NCI-H748 treated with DMSO at 0.1 percent for 48 hours (cell line): ENCODE measurements around the gene MOXD1.

Source experiments
- DNase-seq: peaks from one replicate; lab custom pipeline; 2025; lab: John Stamatoyannopoulos, UW

Gene MOXD1

GRCh38 chr6:132400883-132401617, at the start of gene MOXD1:
TSS of gene MOXD1 (minus strand) at chr6:132401475. CDS start at chr6:132401426, 49 bp downstream.
- no peak for DNase-seq

DNA sequence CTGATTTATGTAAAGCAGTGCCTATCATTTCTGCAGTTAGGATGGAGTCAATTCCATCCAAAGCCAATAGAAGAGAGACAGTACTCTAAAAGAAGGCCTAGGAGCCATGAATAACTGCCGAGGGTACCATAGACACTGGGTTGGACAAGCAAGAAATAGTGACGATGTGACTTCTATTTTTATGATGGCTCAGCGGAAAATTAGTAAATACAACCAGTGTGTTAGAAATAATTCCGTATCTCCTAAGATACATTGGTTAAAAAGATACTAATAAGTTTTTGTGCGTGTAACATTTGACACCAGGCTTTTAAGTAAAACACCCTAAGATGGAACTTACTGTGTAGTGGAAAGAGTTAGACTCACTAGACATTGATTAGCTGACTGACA, 45.6 kb upstream of the MOXD1 start:
- no peak for DNase-seq

DNA sequence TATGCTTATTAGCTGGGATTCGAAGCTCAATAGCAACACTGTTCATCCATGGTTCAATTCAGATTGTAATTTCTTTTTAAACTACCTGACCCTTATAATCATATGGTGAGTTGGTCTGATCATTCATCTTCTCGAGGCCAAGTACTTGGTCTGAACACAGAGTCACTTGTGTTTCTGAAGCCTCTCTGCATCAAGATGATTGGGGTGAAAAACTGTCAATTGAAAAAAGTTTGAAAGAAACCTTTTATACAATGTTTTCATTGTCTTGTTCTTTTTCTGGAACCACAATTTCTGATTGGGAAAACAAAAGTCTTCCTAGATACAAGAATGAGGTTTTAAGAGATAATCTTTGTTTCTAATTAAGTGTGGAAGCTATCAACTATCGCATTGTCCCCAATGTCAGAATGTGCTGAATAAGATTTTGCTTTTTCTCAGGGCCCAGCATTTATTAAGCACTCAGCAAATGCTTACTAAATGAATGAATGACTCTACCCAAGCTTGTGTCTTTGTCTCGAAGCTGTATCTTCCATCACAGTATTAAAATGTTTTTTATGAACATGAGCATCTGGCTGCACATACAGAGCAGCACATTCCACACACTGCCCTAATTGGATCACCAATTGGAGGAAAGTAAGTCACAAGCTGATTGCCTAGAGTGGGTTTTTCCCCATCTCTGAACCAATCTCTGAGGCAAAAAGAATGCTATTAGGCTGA, 45.0 kb upstream of the MOXD1 start:
- DNase-seq: no peak

DNA sequence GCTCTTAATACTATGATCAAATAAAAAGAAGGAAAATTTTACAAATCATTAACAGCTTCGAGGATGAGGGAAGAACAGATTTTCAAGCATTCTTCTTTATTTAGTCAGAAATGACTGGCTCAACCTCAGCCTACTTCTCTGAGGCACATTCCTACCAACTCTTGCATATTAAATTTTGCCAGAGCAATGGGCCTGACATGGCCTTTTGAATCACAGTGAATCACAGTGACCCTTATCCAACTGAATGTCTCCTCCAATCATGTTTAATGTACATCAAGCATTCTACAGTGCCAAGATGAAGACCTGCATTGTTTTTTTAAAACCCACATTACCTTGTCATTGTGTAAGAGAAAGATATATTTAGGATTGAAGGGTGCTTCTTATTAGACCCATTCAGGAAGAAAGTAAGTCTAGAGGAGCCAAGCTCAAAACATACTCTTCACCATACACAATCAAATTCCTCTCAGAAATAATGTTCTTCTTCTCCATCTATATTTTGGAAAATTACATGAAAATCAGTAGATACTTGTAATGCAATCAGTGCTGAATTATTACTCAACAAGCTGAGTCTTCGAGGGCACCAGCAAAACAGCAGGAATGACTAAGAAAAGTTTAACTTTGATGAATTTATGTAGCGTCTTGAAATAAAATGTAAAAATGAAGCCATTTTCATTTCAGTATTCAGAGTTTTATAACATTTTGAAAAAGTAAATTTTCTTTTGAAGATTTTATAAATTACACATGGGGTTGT, 44.1 kb upstream of the MOXD1 start:
- DNase-seq: no peak

DNA sequence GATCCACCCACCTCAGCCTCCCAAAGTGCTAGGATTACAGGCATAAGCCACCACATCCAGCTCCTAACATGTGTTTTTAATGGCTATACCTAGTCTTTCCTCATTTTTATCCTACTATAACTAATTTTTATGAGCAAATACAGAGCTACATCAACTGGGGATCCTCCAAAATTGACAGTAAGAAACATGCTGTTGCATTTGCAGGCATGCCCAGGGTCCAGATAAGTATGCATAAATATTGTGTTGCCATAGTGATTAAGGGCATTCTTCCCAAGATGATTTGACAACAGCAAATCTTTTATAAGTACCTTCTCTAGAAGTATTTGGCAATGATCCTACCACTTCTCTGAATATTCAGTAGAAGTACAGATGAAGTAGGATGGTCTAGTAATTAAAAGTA, 41.9 kb upstream of the MOXD1 start:
- DNase-seq: no peak

DNA sequence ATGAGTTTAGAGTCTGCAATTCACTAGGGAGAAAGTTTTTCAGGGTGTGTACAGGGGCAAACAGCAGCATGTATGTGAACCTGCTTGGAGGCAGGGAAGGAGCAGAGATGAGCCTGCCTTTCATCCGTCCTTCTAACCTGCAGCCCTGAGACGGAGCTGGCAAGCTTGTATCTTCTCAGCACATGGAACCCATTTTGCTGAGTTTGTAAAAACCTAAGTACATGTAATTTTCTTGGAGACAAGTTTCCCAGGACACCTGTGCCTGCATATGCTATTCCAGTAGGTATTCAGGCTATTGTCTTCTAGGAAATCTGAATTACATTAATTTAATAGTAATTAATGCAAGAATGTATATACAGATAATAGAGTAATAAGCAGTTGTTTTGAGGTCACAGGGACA, 28.8 kb upstream of the MOXD1 start:
- no peak for DNase-seq

DNA sequence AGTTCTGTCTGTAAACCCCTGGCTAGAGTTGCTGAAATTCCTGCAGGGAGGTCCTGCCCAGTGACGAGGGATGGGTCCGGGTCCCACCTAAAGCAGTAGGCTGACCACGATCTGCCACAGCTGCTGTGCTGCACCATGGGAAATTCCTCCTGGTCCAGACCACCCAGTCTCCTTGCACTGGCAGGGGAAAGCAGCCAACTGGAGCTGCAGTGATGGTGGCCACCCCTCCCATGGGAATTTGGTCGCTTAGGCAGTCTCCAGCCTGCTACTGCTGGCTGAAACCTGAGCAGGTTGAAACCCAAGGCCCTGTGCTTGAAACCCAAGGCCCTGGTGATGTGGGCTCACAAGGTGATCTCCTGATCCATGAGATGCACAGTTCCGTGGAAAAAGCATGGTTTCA, 23.9 kb upstream of the MOXD1 start:
- no peak for DNase-seq

DNA sequence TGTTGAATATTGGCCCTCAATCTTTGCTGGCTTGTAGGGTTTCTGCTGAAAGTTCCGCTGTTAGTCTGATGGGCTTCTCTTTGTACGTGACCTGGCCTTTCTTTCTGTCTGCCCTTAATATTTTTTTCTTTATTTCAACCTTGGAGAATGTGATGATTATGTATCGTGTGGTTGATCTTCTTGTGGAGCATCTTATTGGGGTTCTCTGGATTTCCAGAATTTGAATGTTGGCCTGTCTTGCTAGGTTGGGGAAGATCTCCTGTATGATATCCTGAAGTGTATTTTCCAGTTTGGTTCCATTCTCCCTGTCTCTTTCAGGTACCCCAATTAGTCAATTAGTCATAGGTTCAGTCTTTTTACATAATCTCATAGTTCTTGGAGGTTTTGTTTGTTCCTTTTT, 22.6 kb upstream of the MOXD1 start:
- DNase-seq: no peak

DNA sequence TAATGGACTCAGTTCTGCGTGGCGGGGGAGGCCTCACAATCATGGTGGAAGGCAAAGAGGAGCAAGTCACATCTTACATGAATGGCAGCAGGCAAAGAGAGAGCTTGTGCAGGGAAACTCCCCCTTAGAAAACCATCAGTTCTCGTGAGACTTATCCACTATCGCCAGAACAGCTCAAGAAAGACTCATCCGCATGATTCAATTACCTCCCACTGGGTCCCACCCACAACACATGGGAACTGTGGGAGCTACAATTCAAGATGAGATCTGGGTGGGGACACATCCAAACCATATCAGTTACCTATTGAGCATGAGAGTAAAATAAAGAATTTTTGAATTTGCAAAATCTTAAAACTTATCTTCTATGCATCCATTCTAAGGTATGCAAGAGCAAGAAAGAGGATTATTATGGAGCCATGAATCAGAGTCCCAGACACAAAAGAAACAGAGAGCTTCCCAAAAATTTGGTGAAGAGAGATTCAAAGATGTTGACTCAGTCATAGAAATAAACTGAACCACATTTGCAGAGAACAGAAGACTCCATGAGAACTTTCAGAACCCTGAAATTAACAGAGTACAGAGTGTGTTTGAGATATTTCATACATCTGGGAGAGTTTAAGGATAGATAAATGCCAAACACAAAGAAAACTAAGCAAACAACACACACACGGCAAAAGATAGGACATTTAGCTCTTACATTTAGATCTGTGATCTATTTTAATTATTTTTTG, 17.1 kb upstream of the MOXD1 start:
- no peak for DNase-seq

GRCh38 chr6:132414761-132415160, 13.5 kb upstream of the MOXD1 start:
- DNase-seq: no peak

GRCh38 chr6:132414322-132414721, 13.0 kb upstream of the MOXD1 start:
- DNase-seq: no peak

DNA sequence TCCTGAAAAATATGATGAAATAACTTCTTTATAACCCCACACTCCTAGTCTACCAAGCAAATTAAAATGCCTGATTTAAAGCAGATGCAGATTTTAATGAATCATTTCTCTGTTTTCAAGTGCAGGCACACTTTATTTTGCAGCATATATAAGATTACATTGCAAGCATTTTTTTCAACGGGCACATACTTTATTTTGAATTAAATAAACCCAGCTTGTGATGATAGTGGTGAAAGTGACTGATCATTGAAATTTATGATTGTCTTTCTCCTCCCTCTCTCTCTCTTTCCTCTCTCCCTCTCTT, 12.2 kb upstream of the MOXD1 start:
- no peak for DNase-seq

GRCh38 chr6:132412656-132413498, 11.6 kb upstream of the MOXD1 start:
- no peak for DNase-seq

DNA sequence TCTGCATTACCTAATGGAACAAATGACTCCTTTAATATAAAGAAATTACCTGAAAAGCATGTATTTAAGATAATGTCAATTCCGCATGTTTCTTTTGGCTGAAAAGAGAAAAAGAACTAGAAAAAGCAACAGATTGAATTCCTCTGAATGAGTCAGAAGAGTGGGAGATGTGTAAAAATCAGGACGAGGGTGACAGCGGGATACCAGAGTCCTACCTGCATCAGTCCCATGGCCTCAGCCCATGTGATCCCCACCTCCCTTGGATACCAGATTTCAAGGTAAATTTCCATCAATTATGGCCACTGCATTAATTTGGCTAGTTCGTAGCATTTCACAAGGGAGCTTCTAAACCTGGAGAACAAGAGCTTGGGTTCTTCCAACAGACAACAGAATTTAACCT, 10.0 kb upstream of the MOXD1 start:
- DNase-seq: no peak

GRCh38 chr6:132410830-132411229, 9.6 kb upstream of the MOXD1 start:
- no peak for DNase-seq

- no peak for DNase-seq
Observed at GRCh38 chr6:132405143-132405915, 4.1 kb upstream of the MOXD1 start.

DNA sequence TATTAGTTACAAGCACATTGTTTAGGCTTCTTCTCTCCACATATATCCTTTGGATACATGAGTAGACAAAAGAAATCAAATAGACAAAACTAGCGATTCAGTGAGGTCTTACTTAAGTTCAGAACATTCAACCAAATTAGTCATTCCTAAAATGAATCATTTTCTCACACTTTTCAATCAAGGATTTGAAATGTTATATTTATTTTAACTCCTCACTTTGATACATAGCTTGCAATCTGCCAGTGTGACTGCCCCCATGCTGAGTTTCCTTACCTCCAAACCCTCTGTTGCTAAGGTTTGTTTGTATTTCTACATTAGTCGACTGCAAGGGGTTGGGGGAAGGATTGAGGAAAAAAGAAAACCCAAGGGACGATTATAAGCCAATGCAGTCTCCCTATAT, 3.5 kb upstream of the MOXD1 start:
- DNase-seq: no peak

GRCh38 chr6:132404330-132404729, 3.1 kb upstream of the MOXD1 start:
- no peak for DNase-seq

DNA sequence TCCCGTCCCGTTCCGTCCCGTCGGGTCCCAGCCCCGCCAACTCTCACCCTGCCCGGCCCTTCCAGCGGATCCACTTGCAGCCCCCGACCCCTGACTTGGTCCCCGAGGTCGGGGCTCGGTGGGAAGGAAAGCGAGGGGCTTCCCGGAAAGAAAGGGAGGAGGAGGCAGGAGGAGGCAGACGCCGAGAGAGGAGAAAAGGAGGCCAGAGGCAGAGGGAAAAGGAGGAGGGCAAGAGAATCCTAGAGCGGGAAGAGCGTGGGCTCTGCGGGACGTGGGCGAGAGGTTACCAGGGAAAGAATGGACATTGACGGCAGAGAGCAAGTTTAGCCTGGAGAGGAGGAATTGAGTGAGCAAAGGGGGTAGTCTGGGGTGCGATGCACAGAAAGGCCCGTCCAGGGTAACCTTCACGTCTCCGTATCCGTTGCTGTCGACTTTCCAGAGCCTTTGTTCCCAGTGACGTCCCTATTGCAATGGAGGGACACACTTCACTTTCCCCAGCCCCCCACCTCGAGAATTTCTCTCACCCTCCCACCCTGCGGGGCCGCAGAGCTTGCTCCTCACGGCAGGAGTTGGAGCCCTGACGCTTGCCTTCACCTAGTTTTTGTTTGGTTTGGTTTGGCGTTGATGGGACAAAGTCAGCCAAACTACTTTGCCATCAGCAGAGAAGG, 477 bp upstream of the MOXD1 start:
- DNase-seq: no peak

- no peak for DNase-seq
Observed at GRCh38 chr6:132400555-132400882, 756 bp downstream of the MOXD1 start.
